Upper lobe of left lung (tissue), 4 donors: Measurements from ENCODE around the gene ANGEL2.

Experiments
- CTCF ChIP-seq, 6 experiments: fragments of 450-650 bp in 4 of 6; fragments of 200-600 bp in 2 of 6; sonication (generic) in 2 of 6; IDR thresholded peaks; one replicate each; pipeline ENCODE4 v1.5.1; 2016 to 2019; ENCODE audit warnings: antibody characterized with exemption in 6 of 6
- EP300 ChIP-seq, 4 donors: sonication (generic); formaldehyde crosslinking; IDR thresholded peaks; one replicate each; pipeline ENCODE4 v1.5.1; 2017; ENCODE audit warnings: antibody characterized with exemption in 4 of 4, control low read depth in 2 of 4
- POLR2A ChIP-seq, 4 donors: fragments of 450-650 bp; IDR thresholded peaks; one replicate each; pipeline ENCODE4 v1.5.1; 2016 to 2017; ENCODE audit warnings: antibody characterized with exemption in 4 of 4, mild to moderate bottlenecking in 2 of 4

DNA sequence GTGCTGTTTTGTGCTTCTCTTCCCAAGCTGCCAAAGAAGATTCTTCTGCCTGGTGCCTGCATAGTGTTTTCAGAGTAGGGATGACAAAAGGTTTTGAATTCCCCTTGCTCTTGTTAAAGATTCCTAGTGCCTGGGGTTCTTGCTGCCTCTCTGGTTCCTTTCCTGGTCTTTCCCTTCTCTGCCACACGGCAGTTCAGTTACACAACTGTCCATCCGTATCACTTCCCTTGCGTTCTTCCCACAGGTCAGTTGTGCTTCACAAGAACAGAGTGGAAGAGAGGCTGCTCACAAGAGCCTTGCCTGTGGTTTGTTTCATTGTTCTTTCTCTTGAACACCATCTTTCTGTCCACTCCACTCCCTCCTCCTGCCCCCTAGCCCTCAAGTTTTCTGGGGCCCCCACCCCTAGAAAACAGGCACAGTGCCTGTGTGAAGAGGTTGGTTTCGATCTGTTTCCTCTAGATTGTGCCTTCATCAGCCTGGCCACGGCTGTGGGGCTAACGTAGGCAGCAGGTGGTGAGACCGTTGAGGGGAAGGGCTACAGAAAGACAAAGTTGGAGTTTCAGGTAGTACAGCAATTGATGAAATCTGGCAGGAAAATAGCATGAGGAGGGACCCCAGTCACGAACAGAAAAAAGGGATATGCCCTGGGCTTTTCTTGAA is 59.6 kb downstream of the ANGEL2 start:
- no peak for TF ChIP-seq CTCF (IDR thresholded peaks at IDR 0.05)
- TF ChIP-seq POLR2A (IDR thresholded peaks at IDR 0.05), result no peak
- no peak for TF ChIP-seq EP300 (IDR thresholded peaks at IDR 0.05)
